Lower lobe of right lung (tissue), 2 donors: ENCODE data around the gene ART4. TPM values are rescaled to one million over a fixed set of nuclear protein-coding genes. Genes with fewer than 3 reads are reported as not detected.

Source experiments
- ATAC-seq, 2 donors: fragments of 200-7000 bp; cut with Tn5 transposase; one replicate each; pipeline ENCODE4 v1.9.1; 2020 to 2022; ENCODE audit warnings: mild to moderate bottlenecking in 2 of 2, moderate library complexity in 2 of 2
- DNase-seq: peaks from one replicate; pipeline ENCODE4 v3.0.0-alpha.2; 2020
- H3K27ac ChIP-seq: fragments of 200-600 bp; one replicate; pipeline ENCODE4 v1.8.0; 2022
- H3K27me3 ChIP-seq: fragments of 200-600 bp; one replicate; pipeline ENCODE4 v1.8.0; 2022; ENCODE audit warnings: low read depth
- H3K36me3 ChIP-seq: fragments of 200-600 bp; one replicate; pipeline ENCODE4 v1.8.0; 2022; ENCODE audit warnings: mild to moderate bottlenecking
- H3K4me1 ChIP-seq: fragments of 200-600 bp; one replicate; pipeline ENCODE4 v1.8.0; 2022
- H3K4me3 ChIP-seq: fragments of 200-600 bp; one replicate; pipeline ENCODE4 v1.8.0; 2022; ENCODE audit warnings: mild to moderate bottlenecking
- H3K9me3 ChIP-seq: fragments of 200-600 bp; one replicate; pipeline ENCODE4 v1.8.0; 2022
- intact Hi-C: fragments of 100-400 bp; cut with DNase I; formaldehyde crosslinking; loops from one replicate; pipeline ENCODE4 v1.11.0; 2022
- total RNA-seq: library from RNA; stranded (reverse); fragmentation: NEBNext Ultra II Directional; extraction: Animal tissue kit (Norgen Biotek cat#: 25700); gene quantifications from one replicate; pipeline ENCODE4 v1.2.1, GENCODE V29; 2021
- TF ChIP-seq, protein P1 (sequence below): fragments of 200-600 bp; IDR thresholded peaks from one replicate; pipeline ENCODE4 v1.8.0; 2022; ENCODE audit warnings: antibody characterized with exemption, mild to moderate bottlenecking
- donor health status: DM: no; HTN: yes; CAD: no; lungs with severe emphysema.

Gene ART4
- total RNA-seq, 1 donor from 2014 or later, result 3.7 TPM

DNA sequence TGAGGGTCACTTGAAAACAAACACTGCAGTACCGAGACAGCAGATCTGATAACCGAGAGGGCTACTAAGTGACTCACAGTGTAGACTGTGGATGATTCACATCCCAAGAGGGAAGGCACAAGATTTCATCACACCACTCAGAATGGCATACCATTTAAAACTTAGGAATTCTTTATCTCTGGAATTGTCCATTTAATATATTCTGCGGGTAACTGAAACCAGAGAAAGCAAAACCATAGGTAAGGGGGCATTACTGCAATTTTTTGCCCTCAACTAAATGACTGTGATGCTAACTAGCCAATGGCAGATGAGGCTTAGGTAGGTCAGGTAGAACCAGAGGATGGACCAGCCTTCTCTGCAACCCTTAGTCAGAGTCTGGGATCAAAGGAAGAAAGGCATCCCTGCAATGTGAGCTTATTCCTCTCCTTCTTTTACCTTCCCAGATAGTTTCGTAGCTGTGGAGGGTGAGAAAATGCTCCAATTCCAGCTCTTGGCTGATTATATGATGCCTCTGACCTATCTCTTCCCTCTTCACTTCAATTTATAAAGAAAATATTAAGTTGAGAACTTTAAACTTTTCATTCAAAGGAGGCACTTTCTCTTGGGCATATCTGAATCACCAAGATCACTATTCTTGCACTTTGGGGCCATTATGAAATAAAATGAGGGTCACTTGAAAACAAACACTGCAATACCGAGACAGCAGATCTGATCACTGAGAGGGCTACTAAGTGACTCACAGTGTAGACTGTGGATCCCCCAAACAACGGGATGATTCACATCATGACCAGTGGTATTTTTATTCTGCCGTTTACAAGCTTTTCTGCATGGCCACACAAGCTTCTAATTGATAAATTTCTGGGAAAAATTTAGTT is 6.8 kb downstream of the ART4 start:
- no peak for DNase-seq
- Histone ChIP-seq H3K9me3 (no peaks in the 10 kb centered on the region), H3K4me3 (no peak overlapping the region), H3K27me3 (no peaks in the 10 kb centered on the region), H3K27ac (no peak overlapping the region), H3K36me3 (no peaks in the 10 kb centered on the region), H3K4me1 (peaks cover 3% of the 10 kb centered on the region)
- TF ChIP-seq, protein P1, sequence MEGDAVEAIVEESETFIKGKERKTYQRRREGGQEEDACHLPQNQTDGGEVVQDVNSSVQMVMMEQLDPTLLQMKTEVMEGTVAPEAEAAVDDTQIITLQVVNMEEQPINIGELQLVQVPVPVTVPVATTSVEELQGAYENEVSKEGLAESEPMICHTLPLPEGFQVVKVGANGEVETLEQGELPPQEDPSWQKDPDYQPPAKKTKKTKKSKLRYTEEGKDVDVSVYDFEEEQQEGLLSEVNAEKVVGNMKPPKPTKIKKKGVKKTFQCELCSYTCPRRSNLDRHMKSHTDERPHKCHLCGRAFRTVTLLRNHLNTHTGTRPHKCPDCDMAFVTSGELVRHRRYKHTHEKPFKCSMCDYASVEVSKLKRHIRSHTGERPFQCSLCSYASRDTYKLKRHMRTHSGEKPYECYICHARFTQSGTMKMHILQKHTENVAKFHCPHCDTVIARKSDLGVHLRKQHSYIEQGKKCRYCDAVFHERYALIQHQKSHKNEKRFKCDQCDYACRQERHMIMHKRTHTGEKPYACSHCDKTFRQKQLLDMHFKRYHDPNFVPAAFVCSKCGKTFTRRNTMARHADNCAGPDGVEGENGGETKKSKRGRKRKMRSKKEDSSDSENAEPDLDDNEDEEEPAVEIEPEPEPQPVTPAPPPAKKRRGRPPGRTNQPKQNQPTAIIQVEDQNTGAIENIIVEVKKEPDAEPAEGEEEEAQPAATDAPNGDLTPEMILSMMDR, result no peak
- peak in 1 of 2 donors; percentile 65 for ATAC-seq
- intact Hi-C loops, result no loop called here

DNA sequence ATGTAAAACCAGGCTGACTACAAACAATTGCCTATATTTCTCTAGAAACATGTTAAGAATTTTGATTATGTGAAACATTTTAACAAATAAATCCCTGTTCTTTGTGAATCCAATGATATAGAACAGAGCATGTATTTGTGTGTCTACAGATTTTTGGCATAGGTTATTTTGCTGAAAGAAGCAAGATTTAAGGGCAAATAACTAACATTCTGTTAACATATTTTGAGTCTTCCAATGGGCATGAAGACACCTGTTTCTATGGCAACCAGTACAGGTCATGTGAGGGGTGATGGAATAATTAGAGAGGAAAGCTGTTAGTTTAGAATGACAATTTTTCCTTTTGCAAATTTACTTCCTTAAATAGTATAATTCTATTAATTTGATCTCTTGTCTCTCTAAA is 8.8 kb downstream of the ART4 start:
- no peak overlapping the region for H3K27ac ChIP-seq
- no peaks in the 10 kb centered on the region for H3K4me1 ChIP-seq
- H3K9me3 ChIP-seq, result no peaks in the 10 kb centered on the region
- intact Hi-C loops, result no loop called here
- ATAC-seq (no peak), DNase-seq (no peak)
- no peaks in the 10 kb centered on the region for H3K27me3 ChIP-seq
- TF ChIP-seq, protein P1, result no peak
- no peak overlapping the region for H3K4me3 ChIP-seq
- H3K36me3 ChIP-seq, result no peaks in the 10 kb centered on the region

DNA sequence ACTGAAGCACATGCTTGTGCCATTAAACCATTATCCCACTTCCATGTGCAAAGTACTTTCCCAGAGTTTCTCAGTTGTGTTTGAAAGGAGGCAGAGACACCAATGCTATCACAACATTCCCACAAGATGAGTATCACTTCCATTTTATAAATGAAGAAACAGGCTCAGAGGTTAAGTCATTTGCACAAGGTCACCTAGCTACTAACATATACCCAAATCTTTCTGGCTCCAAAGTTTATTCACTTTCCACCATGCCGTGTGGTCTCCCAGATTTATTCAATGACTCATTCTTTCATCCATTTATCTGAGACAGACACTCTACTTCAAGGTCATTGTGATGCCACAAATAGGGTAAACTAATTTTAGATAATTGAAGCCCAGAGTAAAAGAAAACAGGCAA is 9.4 kb downstream of the ART4 start:
- H3K27ac ChIP-seq, result no peak overlapping the region
- H3K27me3 ChIP-seq, result no peaks in the 10 kb centered on the region
- H3K9me3 ChIP-seq, result no peaks in the 10 kb centered on the region
- DNase-seq (no peak), ATAC-seq (no peak)
- no peak overlapping the region for H3K4me3 ChIP-seq
- TF ChIP-seq, protein P1, result no peak
- intact Hi-C loops, result no loop called here
- no peaks in the 10 kb centered on the region for H3K4me1 ChIP-seq
- no peaks in the 10 kb centered on the region for H3K36me3 ChIP-seq

DNA sequence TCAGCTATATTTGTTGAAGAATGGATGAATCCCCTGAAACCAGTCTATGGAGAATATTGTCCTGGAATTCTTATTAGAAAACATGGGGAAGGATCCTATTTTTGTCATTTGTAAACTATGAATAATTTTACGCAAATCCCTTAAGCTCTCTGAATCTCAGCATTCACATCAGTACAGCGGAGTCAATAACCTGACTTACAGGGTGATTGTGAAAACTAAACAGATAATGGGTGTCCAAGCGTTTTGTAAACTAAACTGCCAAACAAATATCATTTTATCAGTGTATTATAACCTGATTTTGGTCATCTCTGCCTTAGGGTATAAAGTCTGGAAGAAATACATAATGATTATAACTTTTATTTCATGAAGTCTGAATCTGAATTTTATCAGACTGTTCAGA is 10.0 kb downstream of the ART4 start:
- Histone ChIP-seq H3K36me3 (no peaks in the 10 kb centered on the region), H3K27me3 (no peaks in the 10 kb centered on the region), H3K4me3 (no peak overlapping the region), H3K4me1 (no peaks in the 10 kb centered on the region), H3K9me3 (no peaks in the 10 kb centered on the region), H3K27ac (no peak overlapping the region)
- no peak for ATAC-seq
- intact Hi-C loops, result no loop called here
- TF ChIP-seq, protein P1, result no peak
- DNase-seq, result no peak

DNA sequence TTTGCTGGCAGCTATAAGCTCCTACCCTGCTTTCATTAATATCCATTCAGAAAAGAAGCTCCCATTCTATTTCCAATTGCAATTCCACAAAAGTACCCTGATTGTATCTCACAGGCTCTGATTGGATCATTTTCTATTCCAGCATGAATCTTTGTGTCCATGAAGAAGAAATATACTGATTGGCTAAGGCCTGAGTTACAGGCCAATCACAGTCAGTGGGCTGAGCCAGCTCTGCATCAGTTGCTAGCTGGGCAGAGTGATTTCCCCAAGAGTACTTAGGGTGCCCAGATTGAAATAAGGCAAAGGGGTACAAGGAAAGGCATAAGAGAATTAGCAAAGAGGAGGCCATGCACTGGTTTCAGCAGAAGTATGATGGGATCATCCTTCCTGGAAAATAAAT is 14.4 kb downstream of the ART4 start:
- peak; percentile 46 to 73 for ATAC-seq
- intact Hi-C loops, result no loop called here
- TF ChIP-seq, protein P1, result no peak

More for the DNA sequence above, 14.4 kb downstream of the ART4 start:
- no peaks in the 10 kb centered on the region for H3K36me3 ChIP-seq
- no peaks in the 10 kb centered on the region for H3K4me1 ChIP-seq
- H3K9me3 ChIP-seq, result no peaks in the 10 kb centered on the region
- H3K4me3 ChIP-seq, result no peak overlapping the region
- H3K27me3 ChIP-seq, result no peaks in the 10 kb centered on the region
- no peak overlapping the region for H3K27ac ChIP-seq
- DNase-seq, result no peak
